Karpas-422 (cell line): ENCODE results near the gene ERBIN. TPM values are rescaled to one million over a fixed set of nuclear protein-coding genes. Genes with fewer than 3 reads are reported as not detected.
"Not testable (repeated sequence)": the region's sequence is repeated elsewhere in the genome, so short reads cannot be mapped to it uniquely, and the experiment has no call there.

ENCODE experiments used
- DNase-seq: peaks from one replicate; pipeline ENCODE4 v3.0.0-alpha.2; 2015
- H2AFZ ChIP-seq: fragments of 200-600 bp; sonication (generic); 2 replicates; pipeline ENCODE4 v1.6.1; 2014; ENCODE audit warnings: antibody characterized with exemption, low read length, mixed read lengths
- H3K27ac ChIP-seq: fragments of 200-600 bp; sonication (generic); 2 replicates; pipeline ENCODE4 v1.5.1; 2014; ENCODE audit warnings: mild to moderate bottlenecking, low read length, moderate library complexity
- H3K27me3 ChIP-seq: fragments of 200-600 bp; sonication (generic); 2 replicates; pipeline ENCODE4 v1.6.1; 2014; ENCODE audit warnings: low read length, mixed read lengths
- H3K36me3 ChIP-seq: fragments of 200-600 bp; sonication (generic); 2 replicates; pipeline ENCODE4 v1.6.1; 2014; ENCODE audit warnings: low read length, mixed read lengths; ENCODE audit not compliant: insufficient read depth
- H3K4me1 ChIP-seq: fragments of 200-600 bp; sonication (generic); 2 replicates; pipeline ENCODE4 v1.6.1; 2014; ENCODE audit warnings: mild to moderate bottlenecking, low read length, mixed read lengths
- H3K4me2 ChIP-seq: fragments of 200-600 bp; sonication (generic); 2 replicates; pipeline ENCODE4 v1.6.1; 2014; ENCODE audit warnings: low read length, low read depth, mild to moderate bottlenecking; ENCODE audit not compliant: poor library complexity, severe bottlenecking
- H3K4me3 ChIP-seq: fragments of 200-600 bp; sonication (generic); 2 replicates; pipeline ENCODE4 v1.5.1; 2014; ENCODE audit warnings: mild to moderate bottlenecking, antibody characterized with exemption, low read length, mixed read lengths
- H3K79me2 ChIP-seq: fragments of 200-600 bp; sonication (generic); 2 replicates; pipeline ENCODE4 v1.6.1; 2014; ENCODE audit warnings: mild to moderate bottlenecking, low read length, mixed read lengths
- H3K9ac ChIP-seq: fragments of 200-600 bp; sonication (generic); 2 replicates; pipeline ENCODE4 v1.6.0; 2014; ENCODE audit warnings: low read length
- H3K9me2 ChIP-seq: fragments of 200-600 bp; sonication (generic), shearing (Covaris generic); replicated peaks from 2 replicates; pipeline ENCODE4 v1.6.0; 2014; ENCODE audit warnings: mild to moderate bottlenecking, low read length, moderate library complexity; ENCODE audit not compliant: insufficient read depth
- H3K9me3 ChIP-seq: fragments of 300-700, 200-600 bp; sonication (generic); 2 replicates; pipeline ENCODE4 v1.6.1; 2014; ENCODE audit warnings: low read length, mixed read lengths
- H4K20me1 ChIP-seq: fragments of 200-600 bp; sonication (generic); 2 replicates; pipeline ENCODE4 v1.6.1; 2014; ENCODE audit warnings: mild to moderate bottlenecking, antibody characterized with exemption, low read length, low read depth; ENCODE audit not compliant: insufficient read depth
- total RNA-seq: library from RNA; depleted of rRNA; stranded (reverse); fragments of >200 nt; shearing (Covaris generic); gene quantifications from 2 replicates; pipeline ENCODE4 v1.2.3, GENCODE V29; 2014; ENCODE audit warnings: low replicate concordance

The ERBIN gene
- total RNA-seq, 1 experiment from 2014 or later: 203 TPM

DNA sequence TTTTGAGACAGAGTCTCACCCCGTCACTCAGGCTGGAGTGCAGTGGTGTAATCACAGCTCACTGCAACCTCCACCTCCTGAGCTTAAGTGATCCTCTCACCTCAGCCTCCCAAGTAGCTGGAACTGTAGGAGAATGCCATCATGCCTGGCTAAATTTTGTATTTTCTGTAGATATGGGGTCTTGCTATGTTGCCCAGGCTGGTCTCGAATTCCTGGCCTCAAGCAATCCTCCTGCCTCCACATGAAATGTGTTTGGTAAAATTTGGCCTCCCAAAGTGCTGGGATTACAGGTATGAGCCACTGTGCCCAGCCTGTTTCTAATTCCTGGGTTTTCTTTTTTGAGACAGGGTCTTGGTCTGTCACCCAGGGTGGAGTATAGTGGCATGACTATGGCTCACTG, 34.4 kb upstream of the ERBIN start:
- not testable (repeated sequence) for H3K79me2 ChIP-seq, H3K9me3 ChIP-seq, DNase-seq, H3K36me3 ChIP-seq, H3K9me2 ChIP-seq, H3K4me2 ChIP-seq, H4K20me1 ChIP-seq, H3K9ac ChIP-seq, H3K27me3 ChIP-seq, H3K4me3 ChIP-seq, H3K27ac ChIP-seq, H2AFZ ChIP-seq, H3K4me1 ChIP-seq

DNA sequence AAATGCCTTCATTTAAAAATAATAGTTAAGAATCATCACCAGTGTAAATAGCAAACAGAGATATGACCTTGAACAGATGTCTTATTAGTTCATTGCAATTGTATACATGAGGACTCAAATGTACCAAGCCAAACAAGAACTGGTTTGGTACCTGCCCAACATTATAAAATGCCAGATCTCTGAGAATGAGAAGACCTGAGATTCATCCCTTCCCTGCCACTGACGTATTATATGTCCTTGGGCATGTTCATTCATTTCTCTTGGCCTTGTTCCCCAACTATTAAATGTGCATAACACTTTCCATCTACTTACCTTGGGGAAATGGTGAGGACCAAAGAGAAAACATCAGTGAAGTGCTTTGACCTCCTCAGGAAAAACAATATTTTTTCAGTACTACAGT, 33.6 kb upstream of the ERBIN start:
- H3K27ac ChIP-seq: no peak overlapping the region
- H3K4me2 ChIP-seq: no peak overlapping the region
- no peaks in the 10 kb centered on the region for H3K9me2 ChIP-seq
- no peaks in the 10 kb centered on the region for H3K36me3 ChIP-seq
- no peaks in the 10 kb centered on the region for H3K27me3 ChIP-seq
- no peak overlapping the region for H3K4me3 ChIP-seq
- no peaks in the 10 kb centered on the region for H4K20me1 ChIP-seq
- no peak overlapping the region for H2AFZ ChIP-seq
- H3K9me3 ChIP-seq: no peaks in the 10 kb centered on the region
- DNase-seq: no peak
- no peaks in the 10 kb centered on the region for H3K79me2 ChIP-seq
- no peaks in the 10 kb centered on the region for H3K4me1 ChIP-seq
- H3K9ac ChIP-seq: no peak overlapping the region

DNA sequence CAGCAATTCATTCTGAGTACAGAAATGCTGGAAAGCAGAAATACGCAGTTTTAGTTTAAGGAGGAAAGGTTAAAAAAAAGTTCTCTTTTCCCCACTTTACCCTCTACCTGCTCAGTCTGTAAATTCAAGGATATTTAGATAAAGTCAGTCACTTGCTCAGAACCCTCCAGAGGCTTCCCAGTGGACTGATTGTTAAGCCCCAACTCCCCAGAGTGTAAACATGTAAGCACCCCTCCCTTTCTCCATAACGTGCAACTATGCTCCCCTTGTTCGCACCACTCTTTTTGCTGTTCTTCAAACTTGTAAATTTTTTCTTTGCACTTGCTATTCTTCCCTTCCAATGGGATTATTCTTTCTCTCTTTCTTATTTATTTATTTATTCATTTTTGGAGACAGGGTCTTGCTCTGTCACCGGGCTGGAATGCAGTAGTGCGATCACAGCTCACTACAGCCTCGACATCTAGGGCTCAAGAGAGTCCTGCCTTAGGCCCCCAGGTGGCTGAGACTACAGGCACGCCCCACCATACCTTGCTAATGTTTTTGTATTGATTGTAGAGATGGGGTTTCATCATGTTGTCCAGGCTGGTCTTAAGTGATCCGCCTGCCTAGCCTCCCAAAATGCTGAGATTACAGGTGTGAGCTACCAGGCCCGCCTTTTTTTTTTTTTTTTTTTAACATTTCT, 32.5 kb upstream of the ERBIN start:
- DNase-seq: no peak
- no peaks in the 10 kb centered on the region for H3K36me3 ChIP-seq
- no peaks in the 10 kb centered on the region for H3K4me1 ChIP-seq
- no peak overlapping the region for H3K27ac ChIP-seq
- H3K9me2 ChIP-seq: no peaks in the 10 kb centered on the region
- H3K27me3 ChIP-seq: no peaks in the 10 kb centered on the region
- H3K4me2 ChIP-seq: no peak overlapping the region
- no peaks in the 10 kb centered on the region for H3K9me3 ChIP-seq
- H3K79me2 ChIP-seq: no peaks in the 10 kb centered on the region
- no peaks in the 10 kb centered on the region for H4K20me1 ChIP-seq
- H3K4me3 ChIP-seq: no peak overlapping the region
- no peak overlapping the region for H3K9ac ChIP-seq
- no peak overlapping the region for H2AFZ ChIP-seq

- H3K4me2 ChIP-seq: no peak overlapping the region
- no peaks in the 10 kb centered on the region for H3K9me2 ChIP-seq
- H3K27me3 ChIP-seq: no peaks in the 10 kb centered on the region
- no peak overlapping the region for H3K9ac ChIP-seq
- H3K36me3 ChIP-seq: no peaks in the 10 kb centered on the region
- H3K4me3 ChIP-seq: no peak overlapping the region
- no peaks in the 10 kb centered on the region for H3K4me1 ChIP-seq
- H2AFZ ChIP-seq: no peak overlapping the region
- H3K79me2 ChIP-seq: no peaks in the 10 kb centered on the region
- no peaks in the 10 kb centered on the region for H3K9me3 ChIP-seq
- H4K20me1 ChIP-seq: no peaks in the 10 kb centered on the region
- no peak overlapping the region for H3K27ac ChIP-seq
- DNase-seq: no peak
Observed at GRCh38 chr5:65895891-65896290, 30.5 kb upstream of the ERBIN start.

DNA sequence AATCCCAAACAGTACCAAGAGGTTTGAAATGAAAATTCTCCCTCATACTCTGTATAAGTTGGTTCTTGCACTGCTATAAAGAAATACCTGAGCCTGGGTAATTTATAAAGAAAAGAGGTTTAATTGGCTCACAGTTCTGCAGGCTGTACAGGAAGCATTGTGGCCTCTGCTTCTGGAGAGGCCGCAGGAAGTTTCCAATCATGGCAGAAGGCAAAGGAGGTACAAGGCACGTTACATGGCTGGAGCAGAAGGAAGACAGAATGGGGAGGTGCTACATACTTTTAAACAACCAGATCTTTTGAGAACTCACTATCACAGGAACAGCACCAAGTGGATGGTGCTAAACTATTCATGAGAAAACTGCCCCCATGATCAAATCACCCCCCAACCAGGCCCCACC, 25.6 kb upstream of the ERBIN start:
- H4K20me1 ChIP-seq: no peaks in the 10 kb centered on the region
- no peak overlapping the region for H3K4me3 ChIP-seq
- H3K36me3 ChIP-seq: no peaks in the 10 kb centered on the region
- no peaks in the 10 kb centered on the region for H3K79me2 ChIP-seq
- H3K9me2 ChIP-seq: no peaks in the 10 kb centered on the region
- H3K4me1 ChIP-seq: no peaks in the 10 kb centered on the region
- no peak overlapping the region for H3K4me2 ChIP-seq
- no peaks in the 10 kb centered on the region for H3K27me3 ChIP-seq
- peak; percentile 29 for DNase-seq
- no peaks in the 10 kb centered on the region for H3K9me3 ChIP-seq
- no peak overlapping the region for H2AFZ ChIP-seq
- no peak overlapping the region for H3K9ac ChIP-seq
- H3K27ac ChIP-seq: no peak overlapping the region

DNA sequence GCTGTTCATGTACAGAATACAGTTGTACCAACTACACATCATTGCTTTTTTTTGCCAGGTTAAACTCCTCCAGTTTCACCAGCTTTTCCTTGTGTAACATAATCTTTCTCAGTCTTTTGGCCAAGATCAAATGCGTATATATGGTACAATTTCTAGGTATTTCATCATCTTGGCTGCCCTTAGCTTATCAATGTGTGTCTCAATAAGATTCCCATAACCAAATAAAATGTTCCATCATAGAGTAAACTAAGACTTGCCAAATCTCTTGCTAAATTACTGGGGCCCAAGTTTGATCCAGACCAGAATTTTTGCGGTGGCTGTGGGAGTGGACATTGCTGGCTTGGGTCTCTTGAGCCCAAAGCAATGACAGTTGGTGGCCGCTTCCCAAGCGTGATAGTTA, 24.3 kb upstream of the ERBIN start:
- Histone ChIP-seq H3K27ac (no peak overlapping the region), H3K36me3 (no peaks in the 10 kb centered on the region), H2AFZ (no peak overlapping the region), H4K20me1 (no peaks in the 10 kb centered on the region), H3K4me3 (no peak overlapping the region), H3K4me2 (no peak overlapping the region), H3K9me2 (no peaks in the 10 kb centered on the region), H3K9me3 (no peaks in the 10 kb centered on the region), H3K4me1 (no peaks in the 10 kb centered on the region), H3K79me2 (no peaks in the 10 kb centered on the region), H3K27me3 (no peaks in the 10 kb centered on the region), H3K9ac (no peak overlapping the region)
- peak; percentile 6 for DNase-seq

DNA sequence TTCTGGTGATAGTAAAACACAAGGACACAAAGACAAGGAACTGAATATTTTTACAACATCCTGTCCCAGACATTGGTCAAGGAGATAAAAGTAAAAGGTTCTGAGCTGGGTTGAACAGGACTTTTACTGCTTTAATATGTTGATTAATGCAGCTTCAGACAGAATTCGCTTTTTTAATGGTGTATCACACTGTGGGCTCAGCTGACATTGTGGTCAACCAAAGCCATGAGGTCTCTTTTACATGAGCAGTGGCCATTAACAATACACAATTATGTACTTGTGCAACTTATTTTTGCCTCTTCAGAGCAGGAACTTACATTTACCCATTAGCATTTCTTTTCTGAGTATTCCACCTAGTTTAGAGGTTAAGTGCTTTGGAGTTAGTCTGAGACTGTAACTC, 22.8 kb upstream of the ERBIN start:
- Histone ChIP-seq H3K27me3 (no peaks in the 10 kb centered on the region), H4K20me1 (no peaks in the 10 kb centered on the region), H3K4me1 (no peaks in the 10 kb centered on the region), H3K4me2 (no peak overlapping the region), H3K9ac (no peak overlapping the region), H3K4me3 (no peak overlapping the region), H3K9me3 (no peaks in the 10 kb centered on the region), H2AFZ (no peak overlapping the region), H3K27ac (no peak overlapping the region), H3K9me2 (no peaks in the 10 kb centered on the region), H3K36me3 (no peaks in the 10 kb centered on the region), H3K79me2 (no peaks in the 10 kb centered on the region)
- DNase-seq: peak; percentile 34

- Histone ChIP-seq H4K20me1 (no peaks in the 10 kb centered on the region), H3K27ac (no peak overlapping the region), H3K9me2 (no peaks in the 10 kb centered on the region), H3K27me3 (no peaks in the 10 kb centered on the region), H3K9me3 (no peaks in the 10 kb centered on the region), H3K36me3 (no peaks in the 10 kb centered on the region), H3K4me2 (no peak overlapping the region), H3K4me1 (no peaks in the 10 kb centered on the region), H3K9ac (no peak overlapping the region), H2AFZ (no peak overlapping the region), H3K79me2 (no peaks in the 10 kb centered on the region), H3K4me3 (no peak overlapping the region)
- peak; percentile 2 for DNase-seq
Observed at GRCh38 chr5:65906256-65906655, 20.1 kb upstream of the ERBIN start.

GRCh38 chr5:65907135-65907534, 19.2 kb upstream of the ERBIN start:
- Histone ChIP-seq H3K4me2 (no peak overlapping the region), H3K4me3 (no peak overlapping the region), H2AFZ (no peak overlapping the region)

More at GRCh38 chr5:65907135-65907534, 19.2 kb upstream of the ERBIN start:
- no peaks in the 10 kb centered on the region for H3K9me2 ChIP-seq
- no peaks in the 10 kb centered on the region for H4K20me1 ChIP-seq
- no peak for DNase-seq
- no peaks in the 10 kb centered on the region for H3K27me3 ChIP-seq
- no peak overlapping the region for H3K9ac ChIP-seq
- no peaks in the 10 kb centered on the region for H3K4me1 ChIP-seq
- no peaks in the 10 kb centered on the region for H3K36me3 ChIP-seq
- H3K79me2 ChIP-seq: no peaks in the 10 kb centered on the region
- H3K9me3 ChIP-seq: no peaks in the 10 kb centered on the region
- H3K27ac ChIP-seq: no peak overlapping the region
